HCT116 (cell line): Measurements from ENCODE around the gene APBB3. TPM values are rescaled to one million over a fixed set of nuclear protein-coding genes. Genes with fewer than 3 reads are reported as not detected.

Experiments
- ATAC-seq: fragments of 200-7000 bp; cut with Tn5 transposase; 2 replicates; pipeline ENCODE4 v1.9.1; 2020; ENCODE audit warnings: mild to moderate bottlenecking, moderate library complexity
- BruUV-seq: library from RNA; stranded (reverse); fragments of 400-500 nt; replicated peaks from 2 replicates; lab custom pipeline; 2021; lab: Mats Ljungman, UMichigan
- CTCF ChIA-PET: fragments of 300-600 bp; sonication (Branson Sonifier 250); formaldehyde crosslinking; loops from one replicate; lab custom pipeline; 2021; ENCODE audit warnings: antibody characterized with exemption; lab: Charles Lee
- POLR2A ChIA-PET: fragments of 300-600, 350-600 bp; sonication (Branson Sonifier 250); formaldehyde crosslinking; loops from one replicate; lab custom pipeline; 2021; ENCODE audit warnings: antibody characterized with exemption; lab: Charles Lee
- RAD21 ChIA-PET, 2 experiments: fragments of 300-600 bp; sonication (Branson Sonifier 250); formaldehyde crosslinking; loops; one replicate each; lab custom pipeline; 2023; ENCODE audit warnings: low total read pairs in 2 of 2; ENCODE audit not compliant: uncharacterized antibody in 2 of 2, unreplicated experiment in 2 of 2, low non-redundant PET in 1 of 2; lab: Charles Lee
- DNase-seq: peaks from one replicate; pipeline ENCODE4 v3.0.0-alpha.2; 2010; ENCODE audit warnings: low read depth, low spot score
- H2AFZ ChIP-seq: fragments of 200-600 bp; shearing (Covaris generic), sonication (generic); 2 replicates; pipeline ENCODE4 v1.6.1; 2017; ENCODE audit warnings: low read depth, mixed run types, mixed read lengths, antibody characterized with exemption, low read length; ENCODE audit not compliant: poor library complexity, severe bottlenecking
- H3K27ac ChIP-seq: 2 replicates; pipeline ENCODE4 v1.5.1; 2012; ENCODE audit warnings: low read depth, low read length
- H3K27me3 ChIP-seq: fragments of 200-600 bp; sonication (generic); 2 replicates; pipeline ENCODE4 v1.6.1; 2016; ENCODE audit warnings: mixed run types, low read length, mixed read lengths; ENCODE audit not compliant: insufficient read depth
- H3K36me3 ChIP-seq, 2 experiments: fragments of 200-500 bp in 1 of 2; fragments of 200-600 bp in 1 of 2; sonication (Bioruptor generic) in 1 of 2; sonication (generic) in 1 of 2; 2 replicates each; pipeline versions ENCODE4 v1.5.1 to v1.6.1; 2014 to 2016; ENCODE audit warnings: low read length in 2 of 2, inconsistent platforms in 1 of 2, mixed read lengths in 1 of 2, mixed run types in 1 of 2; ENCODE audit not compliant: insufficient read depth in 2 of 2, control insufficient read depth in 1 of 2
- H3K4me1 ChIP-seq, 2 experiments: fragments of 200-600 bp in 1 of 2; sonication (generic) in 1 of 2; 2 replicates each; pipeline versions ENCODE4 v1.5.1 to v1.6.1; 2012 to 2017; ENCODE audit warnings: low read length in 2 of 2, inconsistent platforms in 1 of 2, mild to moderate bottlenecking in 1 of 2, mixed read lengths in 1 of 2, mixed run types in 1 of 2, moderate library complexity in 1 of 2; ENCODE audit not compliant: insufficient read depth in 2 of 2, control insufficient read depth in 1 of 2
- H3K4me2 ChIP-seq: fragments of 200-600 bp; sonication (generic); 2 replicates; pipeline ENCODE4 v1.6.1; 2017; ENCODE audit warnings: mixed run types, low read length, mixed read lengths
- H3K4me3 ChIP-seq, 2 experiments: fragments of 200-600 bp in 1 of 2; sonication (generic) in 1 of 2; replicated peaks in 1 of 2; 2 replicates each; pipeline ENCODE4 v1.5.1; 2011 to 2016; ENCODE audit warnings: low read length in 2 of 2, control low read depth in 1 of 2, low read depth in 1 of 2, mild to moderate bottlenecking in 1 of 2, mixed read lengths in 1 of 2, mixed run types in 1 of 2
- H3K79me2 ChIP-seq: fragments of 200-600 bp; sonication (generic); 2 replicates; pipeline ENCODE4 v1.6.1; 2017; ENCODE audit warnings: mild to moderate bottlenecking, mixed run types, low read length, moderate library complexity, mixed read lengths; ENCODE audit not compliant: insufficient read depth
- H3K9ac ChIP-seq: fragments of 200-600 bp; sonication (generic); 2 replicates; pipeline ENCODE4 v1.6.1; 2016; ENCODE audit warnings: low read length, mixed read lengths
- H3K9me2 ChIP-seq: fragments of 200-600 bp; sonication (generic), shearing (Covaris generic); 2 replicates; pipeline ENCODE4 v1.6.1; 2017; ENCODE audit warnings: mixed run types, mild to moderate bottlenecking, moderate library complexity; ENCODE audit not compliant: insufficient read depth
- H3K9me3 ChIP-seq, 2 experiments: fragments of 200-500 bp in 1 of 2; fragments of 200-600 bp in 1 of 2; sonication (Bioruptor generic) in 1 of 2; sonication (generic) in 1 of 2; 2 replicates each; pipeline ENCODE4 v1.6.1; 2014 to 2017; ENCODE audit warnings: low read length in 2 of 2, mixed read lengths in 2 of 2, inconsistent platforms in 1 of 2, low read depth in 1 of 2, mild to moderate bottlenecking in 1 of 2, mixed run types in 1 of 2, moderate library complexity in 1 of 2; ENCODE audit not compliant: control insufficient read depth in 1 of 2, insufficient read depth in 1 of 2
- H4K20me1 ChIP-seq: fragments of 200-600 bp; sonication (generic), shearing (Covaris generic); 2 replicates; pipeline ENCODE4 v1.6.1; 2017; ENCODE audit warnings: mixed run types, mild to moderate bottlenecking, moderate library complexity; ENCODE audit not compliant: insufficient read depth
- CEBPB ChIP-seq: IDR thresholded peaks from 2 replicates; pipeline ENCODE4 v1.6.1; 2012; ENCODE audit warnings: low read depth
- CTCF ChIP-seq, 3 experiments: fragments of 200-600 bp in 1 of 3; sonication (generic) in 1 of 3; IDR thresholded peaks in 2 of 3; conservative IDR thresholded peaks in 1 of 3; 2 replicates each; pipeline ENCODE4 v1.5.1; 2012 to 2017; ENCODE audit warnings: low read depth in 2 of 3, low read length in 2 of 3, antibody characterized with exemption in 1 of 3, borderline replicate concordance in 1 of 3, control low read depth in 1 of 3, mild to moderate bottlenecking in 1 of 3, mixed read lengths in 1 of 3, mixed run types in 1 of 3, moderate library complexity in 1 of 3; ENCODE audit not compliant: insufficient read depth in 1 of 3
- MAX ChIP-seq: IDR thresholded peaks from 2 replicates; pipeline ENCODE4 v1.6.1; 2012
- POLR2AphosphoS5 ChIP-seq: IDR thresholded peaks from 2 replicates; pipeline ENCODE4 v1.6.1; 2011; ENCODE audit warnings: mild to moderate bottlenecking, low read depth, low read length, moderate library complexity
- SIN3A ChIP-seq: IDR thresholded peaks from 2 replicates; pipeline ENCODE4 v1.6.1; 2012; ENCODE audit warnings: low read depth
- SP1 ChIP-seq: IDR thresholded peaks from 2 replicates; pipeline ENCODE4 v1.6.1; 2012; ENCODE audit warnings: low read depth
- ZNF274 ChIP-seq: fragments of 200-500 bp; sonication (Bioruptor generic); IDR thresholded peaks from 2 replicates; pipeline ENCODE4 v1.6.1; 2014; ENCODE audit warnings: mild to moderate bottlenecking, low read depth, low read length, inconsistent platforms
- intact Hi-C: fragments of 100-400 bp; cut with micrococcal nuclease; formaldehyde crosslinking; loops from 2 replicates; pipeline ENCODE4 v1.10.0; 2022
- total RNA-seq: library from RNA; stranded (reverse); gene quantifications from one replicate; pipeline ENCODE4 v1.2.1, GENCODE V29; 2021; ENCODE audit not compliant: unreplicated experiment
- TF ChIP-seq, protein P1 (sequence below): IDR thresholded peaks from 2 replicates; pipeline ENCODE4 v1.6.1; 2011; ENCODE audit warnings: mild to moderate bottlenecking, low read length, moderate library complexity; ENCODE audit not compliant: insufficient replicate concordance; ENCODE audit errors: extremely low read depth

The APBB3 gene
- total RNA-seq, 1 experiment from 2014 or later, result 28.4 TPM

- no peak overlapping the region for H2AFZ ChIP-seq
- no peaks in the 10 kb centered on the region for H3K27me3 ChIP-seq
- ATAC-seq (no peak), DNase-seq (no peak)
- CTCF ChIA-PET, result no interaction called here
- TF ChIP-seq, protein P1, sequence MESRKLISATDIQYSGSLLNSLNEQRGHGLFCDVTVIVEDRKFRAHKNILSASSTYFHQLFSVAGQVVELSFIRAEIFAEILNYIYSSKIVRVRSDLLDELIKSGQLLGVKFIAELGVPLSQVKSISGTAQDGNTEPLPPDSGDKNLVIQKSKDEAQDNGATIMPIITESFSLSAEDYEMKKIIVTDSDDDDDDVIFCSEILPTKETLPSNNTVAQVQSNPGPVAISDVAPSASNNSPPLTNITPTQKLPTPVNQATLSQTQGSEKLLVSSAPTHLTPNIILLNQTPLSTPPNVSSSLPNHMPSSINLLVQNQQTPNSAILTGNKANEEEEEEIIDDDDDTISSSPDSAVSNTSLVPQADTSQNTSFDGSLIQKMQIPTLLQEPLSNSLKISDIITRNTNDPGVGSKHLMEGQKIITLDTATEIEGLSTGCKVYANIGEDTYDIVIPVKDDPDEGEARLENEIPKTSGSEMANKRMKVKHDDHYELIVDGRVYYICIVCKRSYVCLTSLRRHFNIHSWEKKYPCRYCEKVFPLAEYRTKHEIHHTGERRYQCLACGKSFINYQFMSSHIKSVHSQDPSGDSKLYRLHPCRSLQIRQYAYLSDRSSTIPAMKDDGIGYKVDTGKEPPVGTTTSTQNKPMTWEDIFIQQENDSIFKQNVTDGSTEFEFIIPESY, result no peak
- TF ChIP-seq CEBPB (no peak), SIN3A (no peak), MAX (no peak), ZNF274 (no peak), SP1 (no peak)
- no peak overlapping the region for H3K4me2 ChIP-seq
- no peak overlapping the region for H3K9ac ChIP-seq
- H3K27ac ChIP-seq, result no peak overlapping the region
- POLR2A ChIA-PET, result no interaction called here
- H3K79me2 ChIP-seq, result no peaks in the 10 kb centered on the region
- no peaks in the 10 kb centered on the region for H3K9me3 ChIP-seq
- RAD21 ChIA-PET, result no interaction called here
- no peaks in the 10 kb centered on the region for H3K9me2 ChIP-seq
- no peaks in the 10 kb centered on the region for H3K4me1 ChIP-seq
- no peaks in the 10 kb centered on the region for H3K36me3 ChIP-seq
- H3K4me3 ChIP-seq, result no peak overlapping the region
- no peaks in the 10 kb centered on the region for H4K20me1 ChIP-seq
- BruUV-seq, result no TSS peak
- intact Hi-C loops, result no loop called here
These were observed 37.7 kb upstream of the APBB3 start for GRCh38 chr5:140602147-140602546.

DNA sequence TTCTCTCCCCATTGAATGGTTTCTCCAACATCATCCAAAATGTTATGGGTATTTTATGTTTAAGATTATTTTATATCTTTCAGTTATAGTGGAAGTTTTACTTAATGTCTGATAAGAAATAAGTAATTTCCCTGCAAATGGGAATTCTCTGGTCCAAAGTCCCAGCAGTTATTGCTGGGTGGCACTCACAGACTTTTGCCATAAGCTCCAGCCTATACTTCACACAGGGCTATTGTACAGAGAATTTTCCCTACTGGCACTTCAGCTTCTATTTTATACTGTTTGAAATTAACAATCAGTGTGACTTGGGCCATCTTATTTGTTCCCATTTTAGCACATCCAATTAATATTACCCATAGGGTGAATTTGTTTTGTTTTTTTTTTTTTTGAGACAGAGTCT lies 35.7 kb upstream of the APBB3 start:
- Histone ChIP-seq H3K9me2 (no peaks in the 10 kb centered on the region), H3K27me3 (no peaks in the 10 kb centered on the region), H2AFZ (no peak overlapping the region), H4K20me1 (no peaks in the 10 kb centered on the region), H3K27ac (no peak overlapping the region), H3K4me1 (no peaks in the 10 kb centered on the region), H3K4me2 (no peak overlapping the region), H3K4me3 (no peak overlapping the region)
- ChIA-PET RAD21 (no interaction called here), POLR2A (no interaction called here)
- no peak for ATAC-seq
- TF ChIP-seq CTCF (IDR thresholded peaks at IDR 0.05 in 2 of 3, conservative IDR thresholded peaks at IDR 0.05 in 1 of 3; ENCODE audit: borderline replicate concordance in 1 of 3, insufficient read depth in 1 of 3, low read depth in 2 of 3, low read length in 2 of 3), result no peak
- TF ChIP-seq CEBPB, result no peak
- TF ChIP-seq POLR2AphosphoS5, result no peak
- TF ChIP-seq, all 23 proteins: peak for 0
- H3K9me3 ChIP-seq, result no peaks in the 10 kb centered on the region
- no TSS peak for BruUV-seq
- no peaks in the 10 kb centered on the region for H3K79me2 ChIP-seq
- CTCF ChIA-PET, result no interaction called here
- no peak overlapping the region for H3K9ac ChIP-seq
- intact Hi-C loops, result no loop called here
- DNase-seq, result no peak
- H3K36me3 ChIP-seq, result no peaks in the 10 kb centered on the region
